ENCODE measurements around the gene BDH2.

BDH2 gene
- total RNA-seq: 8.1 to 12.6 reads per million in 2 donors

DNA sequence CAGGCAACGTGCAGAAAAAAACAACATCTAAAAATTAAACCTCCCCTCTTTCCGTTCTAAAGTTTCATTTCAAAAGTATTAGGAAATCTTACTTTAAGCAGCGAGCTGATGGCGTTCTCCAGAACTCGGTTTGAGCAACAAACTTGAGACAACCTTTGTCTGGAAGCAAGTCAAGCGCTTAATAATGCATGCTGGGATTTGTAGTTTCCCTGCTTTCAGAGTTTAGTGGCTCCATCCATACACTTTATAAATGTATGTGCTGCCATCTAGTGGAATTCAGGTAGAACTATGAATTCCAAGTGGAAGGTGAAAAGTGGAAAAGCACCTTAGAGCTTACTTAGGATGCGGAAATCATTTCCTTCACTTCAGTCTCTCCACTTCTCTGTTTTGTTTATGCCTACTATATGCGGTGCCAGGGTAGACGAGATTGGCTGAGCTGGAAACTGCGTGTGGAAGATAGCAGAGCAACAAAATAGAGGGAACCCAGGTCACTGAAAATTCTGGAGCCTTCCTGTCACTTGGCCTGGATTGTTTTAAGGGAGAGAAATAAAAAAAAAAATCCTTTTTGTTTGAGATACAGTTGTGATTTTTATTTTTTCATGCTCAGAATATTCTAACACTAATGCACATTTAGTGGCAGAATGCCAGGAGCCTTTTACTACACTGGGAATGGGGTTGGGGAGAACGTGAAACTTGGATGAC lies at the start of gene BDH2:
Gene BDH2, minus strand, starts transcription at position 144 of the 702 bp plus-strand sequence. CDS start 3,580 bp downstream, outside the sequence.
- peak in 3 of 5 experiments; percentile 11 to 93 (median 73) for DNase-seq

DNA sequence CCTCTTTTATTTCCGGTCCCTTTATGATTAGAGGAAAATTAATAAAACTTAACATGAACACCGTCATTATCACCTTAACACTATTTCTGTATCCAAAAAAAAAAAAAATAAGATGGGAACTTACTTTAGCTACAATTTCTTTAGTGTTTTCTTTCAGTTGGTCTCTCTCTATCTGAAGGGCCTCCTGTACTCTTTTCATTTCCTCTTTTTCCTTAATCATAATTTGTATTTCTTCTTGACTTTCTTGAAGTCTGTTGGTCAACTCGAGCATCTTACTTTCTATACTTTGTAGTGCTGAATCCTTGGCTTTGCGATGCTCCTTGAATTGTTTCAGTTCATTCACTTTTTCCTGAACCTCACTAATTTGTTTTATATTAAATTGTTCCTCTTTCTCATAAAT lies 45.3 kb upstream of the BDH2 start:
- DNase-seq: no peak

DNA sequence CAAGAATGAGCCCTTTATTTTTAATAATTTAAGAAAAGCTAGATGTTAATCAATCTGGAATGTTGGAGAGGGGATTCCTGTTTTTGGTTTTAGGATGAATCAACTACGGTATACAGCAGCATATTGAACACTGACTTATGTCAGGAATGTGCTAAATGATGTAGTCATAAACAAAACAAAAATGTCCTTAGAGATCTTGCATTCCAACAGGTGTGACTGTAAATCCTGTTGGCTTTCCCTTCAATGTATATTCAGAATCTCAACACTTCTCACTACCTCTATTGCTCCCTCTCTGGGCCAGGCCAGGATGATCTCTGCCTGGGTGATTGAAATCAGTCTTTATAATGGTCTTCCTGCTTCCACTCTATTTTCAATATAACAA lies 37.8 kb upstream of the BDH2 start:
- DNase-seq: no peak

DNA sequence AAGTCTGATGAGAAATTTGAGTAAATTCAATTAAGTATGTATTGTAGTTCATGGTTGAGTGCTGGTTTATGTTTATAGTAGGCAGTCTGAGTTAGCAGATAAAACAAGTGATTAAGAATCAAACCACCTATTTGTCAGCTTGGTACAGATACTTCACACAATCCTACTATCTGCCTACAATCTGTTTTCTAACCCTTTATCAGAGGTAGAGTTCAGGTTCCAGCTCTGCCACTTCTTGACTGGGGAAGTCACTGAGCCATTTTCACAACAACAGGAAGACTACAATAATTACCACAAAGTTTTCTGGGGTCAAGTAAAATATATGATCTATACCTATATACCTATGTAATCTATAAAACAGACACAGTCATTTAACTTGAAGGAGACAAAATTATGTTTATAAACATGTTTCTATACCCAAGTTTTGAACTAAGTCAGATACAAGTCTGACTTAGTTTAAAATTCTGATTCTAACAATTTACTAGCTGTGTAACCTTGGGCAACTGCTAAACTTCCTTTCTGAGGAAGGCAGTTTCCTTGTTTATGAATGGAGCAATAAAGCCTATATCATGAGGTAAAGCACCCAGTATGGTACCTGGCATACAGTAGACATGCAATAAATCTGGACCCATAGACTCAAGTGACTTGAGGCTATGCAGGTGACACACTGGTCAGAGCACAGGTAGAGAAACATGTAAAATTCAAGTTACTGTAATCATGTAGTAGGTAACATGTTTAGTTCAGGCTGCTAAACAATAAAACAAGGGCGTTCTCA lies 37.2 kb upstream of the BDH2 start:
- DNase-seq: peak in 1 of 5 experiments; percentile 84

DNA sequence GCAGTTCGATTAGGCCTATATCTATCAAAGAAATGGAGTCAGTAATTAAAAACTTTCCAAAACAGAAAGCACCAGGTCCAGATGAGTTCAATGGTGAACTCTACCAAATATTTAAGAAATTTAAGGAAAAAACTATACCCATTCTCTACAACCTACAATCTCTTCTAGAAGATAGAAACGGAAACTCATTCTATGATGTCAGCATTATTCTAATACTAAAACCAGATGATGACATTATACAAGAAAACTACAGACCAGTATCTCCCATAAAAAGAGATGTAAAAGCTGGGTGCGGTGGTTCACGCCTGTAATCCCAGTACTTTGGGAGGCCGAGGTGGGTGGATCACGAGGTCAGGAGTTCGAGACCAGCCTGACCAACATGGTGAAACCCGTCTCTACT lies 29.5 kb upstream of the BDH2 start:
- DNase-seq: no peak

DNA sequence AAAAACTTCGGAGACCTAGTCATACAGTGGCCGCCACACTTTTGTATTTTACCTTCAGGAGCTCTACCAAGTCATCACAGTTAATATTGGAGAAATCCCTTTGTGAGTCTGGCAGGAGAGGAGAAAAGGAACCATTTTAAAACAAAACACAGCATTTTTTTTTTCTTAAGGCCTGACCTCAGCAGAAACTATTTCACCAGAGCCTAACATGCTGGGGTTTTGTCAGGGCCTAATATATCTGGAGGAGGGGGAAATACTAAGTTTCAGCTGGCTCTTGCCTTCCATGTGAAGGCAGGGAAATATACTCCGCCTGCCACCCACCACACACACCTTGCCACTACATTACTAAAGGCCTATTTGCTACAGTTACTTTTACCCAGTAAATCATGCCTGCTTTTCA lies 26.5 kb upstream of the BDH2 start:
- no peak for DNase-seq

DNA sequence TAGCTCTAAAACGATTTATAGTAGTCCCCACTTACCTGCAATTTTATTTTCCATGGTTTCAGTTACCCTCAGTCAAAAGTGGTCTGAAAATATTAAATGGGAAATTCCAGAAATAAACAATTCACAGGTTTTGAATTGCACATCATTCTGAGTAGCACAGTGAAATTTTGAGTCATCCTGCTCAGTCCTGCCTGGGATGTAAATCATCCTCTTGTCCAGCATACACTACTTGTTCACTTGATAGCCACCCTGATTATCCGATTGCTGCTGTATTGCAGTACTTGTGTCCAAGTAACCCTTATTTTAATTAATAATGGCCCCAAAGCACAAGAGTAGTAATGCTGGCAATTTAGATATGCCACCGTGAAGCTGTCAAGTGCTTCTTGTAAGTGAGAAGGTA lies 23.5 kb upstream of the BDH2 start:
- no peak for DNase-seq

DNA sequence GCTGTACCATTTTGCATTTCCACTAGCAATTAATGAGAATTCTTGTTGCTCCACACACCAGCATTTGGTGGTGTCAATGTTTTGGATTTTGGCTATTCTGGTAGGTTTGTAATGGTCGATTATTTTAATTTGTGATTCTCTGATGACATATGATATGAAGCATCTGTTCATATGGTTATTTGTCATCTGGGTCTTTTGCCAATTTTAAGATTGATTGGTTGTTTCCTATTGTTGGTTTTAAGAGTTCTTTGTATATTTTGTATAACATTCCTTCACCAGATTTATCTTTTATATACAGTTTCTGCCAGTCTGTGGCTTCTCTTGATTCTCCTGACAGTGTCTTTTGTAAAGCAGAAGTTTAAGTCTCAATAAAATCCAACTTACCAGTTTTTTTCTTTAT lies 18.5 kb upstream of the BDH2 start:
- no peak for DNase-seq

DNA sequence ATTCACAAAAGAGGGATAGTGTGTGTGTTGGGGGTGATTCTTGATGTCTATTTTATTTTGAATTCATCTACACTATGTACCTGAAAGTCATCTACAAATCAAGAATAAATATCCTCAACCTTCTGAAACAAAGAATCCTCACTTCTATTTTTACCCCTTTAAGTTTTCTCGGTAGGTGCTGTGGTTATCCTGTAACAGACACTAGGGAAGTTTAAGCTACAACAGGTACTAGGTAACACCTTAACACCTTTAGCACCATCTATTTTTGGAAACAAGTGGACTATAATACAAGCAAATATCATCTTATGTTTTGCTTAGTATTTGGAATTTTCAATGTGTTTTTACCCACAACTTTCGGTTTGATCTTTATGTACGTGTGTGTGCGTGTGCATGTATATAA lies 12.0 kb upstream of the BDH2 start:
- no peak for DNase-seq

DNA sequence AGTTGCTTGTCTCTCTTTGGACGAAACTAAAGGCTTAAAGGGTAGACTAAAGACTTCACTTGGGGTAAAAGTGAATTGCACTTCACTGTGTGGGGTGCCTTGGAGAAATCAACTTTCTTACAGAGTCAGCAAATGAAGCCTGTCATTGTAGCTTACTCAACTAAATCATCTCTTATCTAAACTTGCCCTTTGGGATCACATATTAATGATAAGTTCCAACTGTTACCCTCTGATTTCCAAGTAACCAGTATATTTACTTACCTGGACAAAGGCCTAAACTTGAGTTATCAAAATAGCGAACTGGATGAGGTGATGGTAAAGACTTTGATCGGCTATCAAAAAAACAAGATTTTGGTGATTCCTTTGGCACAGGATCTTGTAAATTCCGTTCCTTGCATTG lies 8.9 kb upstream of the BDH2 start:
- DNase-seq: no peak

DNA sequence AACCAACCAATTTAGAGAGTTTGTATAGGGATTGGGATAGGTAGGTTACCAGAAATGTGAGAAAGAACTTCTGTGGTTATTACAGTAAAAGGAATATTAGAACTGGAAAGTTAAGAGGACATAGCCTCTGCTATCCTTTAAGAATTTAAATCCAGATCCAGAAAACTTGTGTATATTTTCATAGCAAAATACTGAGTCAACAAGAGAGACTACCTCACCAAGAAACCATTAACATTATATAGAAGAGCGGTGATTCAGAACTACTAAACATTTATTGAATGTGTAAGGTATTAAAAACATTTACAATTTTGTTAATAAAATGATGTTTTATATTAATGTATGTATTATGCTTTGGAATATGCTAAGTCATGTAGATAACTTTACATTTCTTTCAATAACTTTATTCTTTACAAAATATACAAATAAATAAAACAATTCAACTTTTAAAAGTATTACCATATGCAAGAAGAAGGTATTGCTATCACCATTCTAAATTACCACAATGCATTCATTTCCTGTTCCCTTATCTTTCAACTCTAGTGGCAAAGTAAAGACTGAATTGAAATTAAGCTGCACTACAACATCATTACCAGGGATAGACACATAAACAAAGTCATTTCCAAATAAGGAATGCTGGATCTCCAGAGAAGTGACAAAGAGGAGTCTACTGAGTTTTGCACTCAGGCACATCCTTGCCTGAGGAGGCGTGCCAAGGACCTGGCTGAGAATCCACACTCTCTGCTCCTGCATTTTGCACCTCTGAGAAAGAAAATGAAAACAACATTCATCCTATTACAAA lies 6.1 kb upstream of the BDH2 start:
- peak in 1 of 5 experiments; percentile 38 for DNase-seq

DNA sequence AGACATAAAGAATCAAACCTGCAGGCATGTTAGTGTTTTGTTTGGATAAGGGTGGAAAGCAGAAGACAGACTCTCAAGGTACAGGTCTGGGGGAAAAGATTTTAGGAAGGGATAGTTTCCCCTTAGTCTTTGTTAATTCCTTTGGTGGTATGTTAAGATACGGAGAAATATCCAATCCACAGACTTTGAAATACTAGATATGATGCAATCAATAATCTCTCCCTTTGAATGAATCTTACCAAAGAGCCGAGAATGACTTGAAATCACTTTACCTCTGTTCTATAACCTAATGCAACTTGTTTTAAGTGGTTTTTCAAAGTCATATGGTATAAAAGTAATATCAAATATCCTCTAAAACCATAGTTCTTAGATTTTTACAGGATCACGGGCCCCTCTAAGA lies 5.3 kb upstream of the BDH2 start:
- no peak for DNase-seq

DNA sequence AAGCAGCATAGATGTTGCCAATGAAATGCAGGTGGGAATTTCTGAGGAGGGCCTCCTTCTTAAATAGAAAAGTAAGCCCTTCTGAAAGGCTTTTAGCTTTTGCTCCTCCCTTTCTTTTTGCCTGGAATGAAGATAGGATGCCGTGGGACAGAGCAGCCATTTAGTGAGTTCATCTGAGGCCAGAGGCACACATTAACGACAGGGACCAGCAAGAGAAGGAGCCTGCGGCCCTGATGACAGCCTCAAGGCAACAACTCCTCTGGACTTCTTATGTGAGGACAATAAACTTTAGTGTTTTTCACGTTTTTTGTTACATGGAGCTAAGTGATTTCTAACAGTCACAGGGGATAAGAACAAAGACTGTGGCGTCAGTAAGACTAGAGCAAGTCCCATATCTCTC lies 1.1 kb upstream of the BDH2 start:
- no peak for DNase-seq

DNA sequence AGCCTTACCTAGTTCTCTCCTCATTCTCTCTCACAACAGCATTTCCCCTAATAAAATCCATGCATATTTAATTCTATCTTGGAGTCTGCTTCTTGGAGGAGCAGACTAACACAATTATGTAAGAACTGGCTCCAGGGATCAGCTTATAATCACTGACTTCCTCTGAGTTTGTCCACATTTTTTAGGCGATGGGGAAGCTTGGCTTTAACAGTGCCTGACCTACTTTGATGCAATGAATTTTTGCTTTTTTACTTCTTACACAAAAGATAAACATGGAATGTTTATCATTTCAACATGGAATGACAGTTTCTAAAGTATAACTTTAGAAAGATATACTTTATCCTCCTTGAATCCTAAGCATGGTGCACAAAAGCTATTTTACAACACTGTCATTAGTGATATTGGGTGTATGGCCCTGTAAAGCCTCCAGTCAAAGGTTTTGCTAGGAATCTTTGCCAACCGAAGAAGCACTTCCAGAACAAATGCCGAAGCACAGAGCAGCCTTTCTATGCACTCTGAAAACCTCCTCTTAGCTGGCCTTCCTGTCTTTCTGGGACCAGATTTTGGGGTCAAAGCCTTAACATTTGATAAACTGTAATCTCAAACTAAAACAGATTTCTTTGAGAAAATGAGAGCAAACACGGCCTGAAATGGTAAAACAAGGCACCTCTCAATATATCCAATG lies 736 bp downstream of the BDH2 start:
- no peak for DNase-seq

DNA sequence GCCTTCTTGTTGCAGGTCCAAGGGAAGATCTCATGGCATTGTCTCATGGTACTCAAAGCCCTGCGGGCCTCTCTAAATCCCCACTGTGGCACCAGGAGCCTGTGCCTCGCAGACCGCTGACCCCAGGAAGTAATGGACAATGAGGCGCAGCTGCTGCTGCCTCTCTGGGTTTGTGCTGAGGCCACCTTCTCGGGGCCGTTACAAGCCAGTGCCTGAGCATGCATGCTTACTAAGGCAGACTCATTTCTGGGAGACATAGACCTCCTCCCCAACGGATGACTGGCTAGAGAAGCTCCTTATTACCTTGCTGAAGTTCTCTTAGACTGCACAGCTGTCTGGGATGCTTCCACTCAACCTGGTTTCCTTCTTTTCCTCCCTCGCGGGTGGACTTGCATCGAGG lies 1.3 kb downstream of the BDH2 start:
- DNase-seq: no peak

DNA sequence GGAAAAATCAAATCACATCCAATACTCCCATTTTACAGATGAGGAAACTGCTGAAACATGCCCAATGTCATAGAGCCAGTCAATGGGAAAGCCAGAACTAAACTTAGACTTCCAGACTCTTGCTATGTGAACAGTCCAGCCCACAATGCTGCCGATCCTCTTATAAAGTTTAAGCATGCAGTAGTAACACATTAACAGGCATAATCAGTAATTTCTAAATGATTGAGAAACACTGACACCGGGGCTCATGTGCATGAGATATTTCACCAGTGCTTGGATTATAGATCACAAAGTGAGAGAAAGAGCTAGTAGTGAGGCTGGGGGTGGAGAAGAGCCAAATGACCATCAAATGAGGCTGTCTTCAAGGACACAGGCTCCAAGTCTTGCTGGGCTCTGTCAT lies 2.5 kb downstream of the BDH2 start:
- DNase-seq: no peak

DNA sequence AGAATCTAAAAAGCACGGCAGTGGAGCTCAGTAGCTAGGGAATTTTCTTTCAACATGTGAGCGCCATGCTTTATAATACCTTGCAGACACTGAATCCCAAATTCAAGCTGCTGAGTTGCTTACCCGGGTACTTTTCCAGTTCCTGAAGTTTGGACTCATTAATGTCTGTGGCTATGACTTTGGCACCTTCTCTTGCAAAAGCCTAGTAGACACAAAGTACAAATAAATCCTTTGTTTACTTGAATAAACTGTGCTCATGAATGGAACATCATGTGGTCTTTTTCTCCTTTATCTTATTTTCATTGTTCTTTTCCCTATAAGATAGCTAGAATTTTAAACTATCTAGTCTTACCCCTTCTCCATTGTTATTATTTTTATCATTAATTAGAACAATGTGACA lies 4.6 kb downstream of the BDH2 start:
- no peak for DNase-seq

DNA sequence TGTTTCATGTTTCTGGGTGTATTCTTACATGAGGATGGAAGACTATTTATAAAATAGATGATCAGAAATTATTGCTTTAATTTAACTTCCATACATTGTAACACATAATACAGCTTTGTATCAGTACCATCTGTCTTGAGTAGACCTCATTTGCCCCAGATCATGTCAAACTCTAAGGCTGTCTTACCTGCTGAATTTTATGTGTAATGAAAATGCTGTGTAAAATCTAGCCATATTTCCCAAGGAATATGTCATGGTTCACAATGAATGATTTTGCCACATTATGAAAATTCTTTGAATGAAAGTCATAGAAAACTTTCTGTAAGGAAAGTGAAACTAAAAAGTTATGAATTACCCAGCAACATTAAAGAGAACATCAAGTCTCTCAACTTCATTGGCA lies 7.4 kb downstream of the BDH2 start:
- no peak for DNase-seq

DNA sequence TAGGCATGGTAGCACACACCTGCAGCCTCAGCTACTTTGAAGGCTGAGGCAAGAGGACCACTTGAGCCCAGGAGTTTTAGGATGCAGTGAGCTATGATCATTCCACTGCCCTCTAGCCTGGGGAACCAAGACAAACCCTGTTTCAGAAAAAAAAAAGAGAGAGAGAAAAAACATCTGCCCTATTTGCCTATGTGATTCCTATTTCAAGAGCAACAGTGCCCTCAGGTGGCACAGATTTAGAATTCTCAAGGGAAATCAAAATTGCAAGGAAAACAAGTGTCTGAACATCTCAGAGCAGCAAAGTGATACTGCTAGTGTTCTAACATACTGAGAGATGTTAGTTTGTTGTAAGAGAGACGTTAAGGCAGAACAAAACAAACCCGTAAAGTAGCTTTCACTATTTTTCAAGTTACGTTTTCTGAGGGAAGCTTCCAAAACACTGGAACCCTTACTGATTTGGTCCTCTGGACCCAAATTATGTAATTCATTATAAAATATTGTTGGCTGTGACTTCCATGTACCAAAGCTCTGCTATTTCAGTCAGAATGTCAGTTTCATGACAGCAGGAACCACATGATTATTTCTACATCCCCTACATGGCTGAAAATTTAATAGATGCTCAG lies 7.9 kb downstream of the BDH2 start:
- DNase-seq: peak in 3 of 5 experiments; percentile 5 to 83 (median 16)

DNA sequence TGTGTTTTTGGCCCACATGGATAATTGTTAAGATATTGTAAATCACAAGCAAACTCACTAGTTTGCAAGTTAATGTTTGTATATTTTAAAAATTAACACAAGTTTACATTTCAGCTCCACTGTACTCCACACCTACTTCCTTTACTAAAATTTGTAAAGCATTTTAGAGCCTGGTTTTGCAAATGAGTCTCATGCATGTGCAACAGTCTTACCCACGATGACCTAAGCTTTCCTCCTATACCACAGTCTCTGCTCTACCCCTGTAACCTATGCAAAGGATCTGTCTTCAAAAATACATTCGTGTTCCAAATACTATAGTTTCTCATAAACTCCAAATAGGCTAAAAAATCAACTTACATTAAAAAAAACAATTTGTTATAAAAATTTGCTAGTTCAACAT lies 10.2 kb downstream of the BDH2 start:
- DNase-seq: peak in 1 of 5 experiments; percentile 49

DNA sequence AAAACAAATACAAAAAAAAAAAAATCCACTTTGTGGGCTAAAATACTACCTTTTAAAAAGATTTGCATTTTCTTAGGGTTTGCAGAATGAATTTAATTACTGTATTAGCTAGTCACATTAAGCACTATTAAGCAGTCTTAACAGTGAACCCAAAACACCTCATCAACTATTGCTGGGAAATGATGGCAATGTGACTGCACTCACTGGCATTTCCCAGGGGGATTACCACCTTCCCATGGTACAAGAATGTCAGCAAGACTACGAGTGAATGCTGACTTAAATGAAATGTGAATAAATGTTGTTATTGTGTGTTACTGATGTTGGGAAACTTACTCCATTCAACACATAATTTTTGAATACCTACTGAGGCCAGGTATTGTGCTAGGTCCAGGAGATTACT lies 13.1 kb downstream of the BDH2 start:
- DNase-seq: no peak

DNA sequence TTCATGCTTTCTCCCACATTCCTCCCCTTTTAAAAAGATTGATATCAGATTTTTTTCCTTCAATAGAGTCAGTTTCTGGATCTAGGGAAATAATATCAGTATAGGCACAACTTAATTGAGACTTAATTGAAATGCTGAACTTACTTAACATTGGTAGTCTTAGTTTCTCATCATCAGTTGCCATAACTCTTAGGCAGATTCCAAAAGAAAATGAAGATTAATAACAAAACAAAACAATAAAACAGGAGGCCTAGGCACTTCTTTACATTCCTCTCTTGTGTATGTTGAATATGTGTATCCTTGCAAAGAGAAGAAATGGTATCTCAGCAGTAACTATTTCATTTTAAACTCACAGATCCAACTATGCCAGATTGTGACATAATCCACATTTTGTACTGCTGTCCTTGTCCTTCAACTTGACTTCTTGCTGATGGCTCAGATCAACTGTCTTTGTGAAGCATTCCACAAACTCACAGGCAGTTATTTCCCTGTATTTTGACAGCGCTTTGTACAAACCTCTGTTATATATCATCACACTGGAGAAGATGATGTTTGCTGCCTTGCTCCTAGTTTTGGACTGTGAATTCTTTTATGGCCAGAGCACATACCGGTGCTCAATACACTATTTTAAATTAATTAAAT lies 14.0 kb downstream of the BDH2 start:
- DNase-seq: no peak

All from T-helper 2 cell (primary cell).